IPS-20b (cell line): Measurements from ENCODE around the gene GDF10.

Experiments
- H3K27ac ChIP-seq: one replicate; pipeline ENCODE4 v1.5.1; 2013; ENCODE audit warnings: low read length
- H3K27me3 ChIP-seq: 2 replicates; pipeline ENCODE4 v1.6.1; 2013; ENCODE audit warnings: mild to moderate bottlenecking, low read length, inconsistent platforms; ENCODE audit not compliant: insufficient read depth
- H3K36me3 ChIP-seq: 2 replicates; pipeline ENCODE4 v1.6.1; 2013; ENCODE audit warnings: low read depth, mild to moderate bottlenecking, inconsistent platforms, low read length, moderate library complexity; ENCODE audit not compliant: insufficient read depth
- H3K4me1 ChIP-seq: 2 replicates; pipeline ENCODE4 v1.6.1; 2013; ENCODE audit warnings: mild to moderate bottlenecking, control low read depth, inconsistent platforms, low read length, moderate library complexity; ENCODE audit not compliant: insufficient read depth
- H3K4me3 ChIP-seq: 2 replicates; pipeline ENCODE4 v1.5.1; 2013; ENCODE audit warnings: mild to moderate bottlenecking, low read length, inconsistent platforms
- H3K9ac ChIP-seq: 2 replicates; pipeline ENCODE4 v1.6.1; 2013; ENCODE audit warnings: low read depth, mild to moderate bottlenecking, inconsistent platforms, low read length, moderate library complexity
- H3K9me3 ChIP-seq: 2 replicates; pipeline ENCODE4 v1.6.1; 2013; ENCODE audit warnings: mild to moderate bottlenecking, low read depth, low read length, inconsistent platforms; ENCODE audit not compliant: insufficient read depth

The GDF10 gene

DNA sequence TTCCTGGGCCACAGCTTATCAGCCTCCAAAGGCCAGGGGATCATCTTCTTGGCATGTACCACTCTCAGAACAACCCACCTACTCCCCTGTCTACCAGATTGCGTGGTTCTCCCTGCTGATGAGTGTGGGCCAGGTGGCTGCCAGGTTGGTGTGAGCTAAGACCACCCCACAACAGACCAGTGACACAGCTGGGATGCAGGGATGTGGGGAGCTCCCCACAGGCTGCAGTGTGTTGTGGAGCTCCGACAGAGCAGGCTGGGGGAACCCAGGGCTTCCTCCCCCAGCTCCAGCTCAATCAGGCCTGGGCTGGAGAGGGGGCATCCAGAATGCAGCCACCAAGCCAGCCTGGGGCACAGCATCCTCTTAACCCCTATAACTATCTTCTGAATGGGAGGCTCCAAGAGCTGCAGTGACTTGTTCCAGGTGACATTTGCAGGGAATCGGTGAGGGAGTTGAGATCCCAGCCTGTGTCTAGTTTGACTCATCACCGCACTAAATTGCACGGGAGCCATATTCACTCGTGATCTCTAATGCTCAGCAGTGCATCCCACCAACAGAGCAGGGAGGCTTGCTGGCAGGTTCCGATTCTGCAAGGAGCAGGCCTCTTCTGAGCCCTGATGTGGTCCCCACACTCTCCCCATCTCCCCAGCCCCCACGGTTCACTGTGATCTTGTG, 21.7 kb downstream of the GDF10 start:
- H3K4me3 ChIP-seq = no peak overlapping the region
- H3K9me3 ChIP-seq = no peaks in the 10 kb centered on the region; the same call in 1 of the 2 replicates
- H3K36me3 ChIP-seq = no peaks in the 10 kb centered on the region
- no peak overlapping the region for H3K9ac ChIP-seq
- H3K27ac ChIP-seq = no peak overlapping the region
- no peaks in the 10 kb centered on the region for H3K27me3 ChIP-seq
- H3K4me1 ChIP-seq = no peaks in the 10 kb centered on the region

DNA sequence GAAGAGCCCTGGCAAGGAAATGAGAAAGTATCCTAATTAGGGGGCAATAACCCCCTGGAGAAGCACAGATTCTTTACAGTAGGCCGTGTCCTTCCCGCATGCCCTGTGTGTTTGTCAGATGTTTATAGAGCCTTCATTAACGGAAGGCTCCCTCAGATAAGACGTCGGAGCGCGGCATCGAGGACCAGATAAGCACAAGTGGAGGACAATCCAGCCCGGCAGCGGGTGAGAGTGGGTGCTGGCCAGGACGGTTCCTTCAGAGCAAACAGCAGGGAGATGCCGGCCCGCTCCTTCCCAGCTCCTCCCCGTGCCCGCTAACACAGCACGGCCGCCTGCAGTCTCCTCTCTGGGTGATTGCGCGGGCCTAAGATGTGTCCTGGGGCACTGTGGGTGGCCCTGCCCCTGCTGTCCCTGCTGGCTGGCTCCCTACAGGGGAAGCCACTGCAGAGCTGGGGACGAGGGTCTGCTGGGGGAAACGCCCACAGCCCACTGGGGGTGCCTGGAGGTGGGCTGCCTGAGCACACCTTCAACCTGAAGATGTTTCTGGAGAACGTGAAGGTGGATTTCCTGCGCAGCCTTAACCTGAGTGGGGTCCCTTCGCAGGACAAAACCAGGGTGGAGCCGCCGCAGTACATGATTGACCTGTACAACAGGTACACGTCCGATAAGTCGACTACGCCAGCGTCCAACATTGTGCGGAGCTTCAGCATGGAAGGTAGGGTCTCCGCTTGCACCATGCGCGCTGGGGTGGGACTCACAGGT, 22.5 kb downstream of the GDF10 start, which contains the start of gene GDF2:
Gene GDF2, plus strand, starts transcription at position 155 of the 762 bp plus-strand sequence. Its CDS starts 215 bp downstream, at position 370.
- H3K27ac ChIP-seq = no peak within 1 kb of the TSS
- no peaks in the 10 kb centered on the region; the same call in 1 of the 2 replicates for H3K9me3 ChIP-seq
- no peaks in the 10 kb centered on the region for H3K4me1 ChIP-seq
- H3K9ac ChIP-seq = no peak within 1 kb of the TSS
- H3K4me3 ChIP-seq = no peak within 1 kb of the TSS
- H3K36me3 ChIP-seq = no peaks in the 10 kb centered on the region
- H3K27me3 ChIP-seq = no peaks in the 10 kb centered on the region

DNA sequence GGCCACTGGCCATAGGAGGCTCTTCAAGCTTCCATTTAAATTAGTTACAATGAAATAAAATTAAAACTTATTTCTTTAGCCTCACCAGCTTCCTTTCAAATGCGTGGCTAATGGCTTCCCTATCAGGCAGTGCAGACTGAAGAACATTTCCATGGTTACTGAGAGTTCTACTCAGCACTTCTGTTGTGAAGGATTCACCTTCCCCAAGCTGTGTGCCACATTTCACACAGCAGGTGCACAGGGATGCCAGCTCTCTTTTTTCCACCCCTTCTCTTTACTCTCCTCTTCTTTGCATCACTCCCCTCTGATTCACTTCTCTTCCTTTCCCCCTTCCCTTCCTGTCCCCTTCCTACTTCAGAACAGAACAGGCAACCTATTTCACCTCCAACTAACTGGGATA, 23.1 kb downstream of the GDF10 start:
- H3K4me3 ChIP-seq = no peak overlapping the region
- H3K9me3 ChIP-seq = no peaks in the 10 kb centered on the region; the same call in 1 of the 2 replicates
- H3K4me1 ChIP-seq = no peaks in the 10 kb centered on the region
- H3K36me3 ChIP-seq = no peaks in the 10 kb centered on the region
- no peak overlapping the region for H3K27ac ChIP-seq
- H3K9ac ChIP-seq = no peak overlapping the region
- no peaks in the 10 kb centered on the region for H3K27me3 ChIP-seq

DNA sequence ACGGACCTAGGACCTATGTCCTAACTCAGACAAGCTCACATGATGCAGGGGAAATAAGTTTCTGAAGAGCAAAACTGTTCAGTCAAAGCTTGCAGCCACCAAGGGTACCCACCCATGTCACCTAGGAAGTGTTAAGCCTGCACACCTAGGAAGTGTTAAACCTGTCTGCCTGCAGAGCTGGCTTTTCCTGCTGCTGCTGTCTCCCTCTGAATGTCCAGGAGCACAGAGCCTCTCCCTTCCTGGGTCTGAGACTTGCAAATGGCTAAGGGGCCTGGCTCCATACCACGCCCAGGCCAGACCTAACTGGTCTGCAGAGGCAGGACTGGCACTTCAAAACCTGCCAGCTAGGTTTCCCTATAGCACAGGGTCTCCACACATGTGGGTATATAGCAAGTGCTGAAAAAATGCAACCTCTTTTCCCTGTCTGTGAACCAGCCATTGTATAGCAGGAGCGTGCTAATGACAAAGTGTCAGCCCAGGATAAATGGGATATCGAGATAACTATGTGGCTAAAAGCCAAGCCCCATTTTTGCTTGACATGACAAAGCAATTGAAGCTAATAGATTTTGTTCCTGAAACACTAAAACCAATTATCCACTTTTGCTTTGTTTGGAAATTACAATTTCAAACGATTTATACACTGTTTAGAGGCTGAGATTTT, 23.8 kb downstream of the GDF10 start:
- Histone ChIP-seq H3K27ac (no peak overlapping the region), H3K9me3 (no peaks in the 10 kb centered on the region), H3K9ac (no peak overlapping the region), H3K4me3 (no peak overlapping the region), H3K4me1 (no peaks in the 10 kb centered on the region), H3K27me3 (no peaks in the 10 kb centered on the region), H3K36me3 (no peaks in the 10 kb centered on the region)

DNA sequence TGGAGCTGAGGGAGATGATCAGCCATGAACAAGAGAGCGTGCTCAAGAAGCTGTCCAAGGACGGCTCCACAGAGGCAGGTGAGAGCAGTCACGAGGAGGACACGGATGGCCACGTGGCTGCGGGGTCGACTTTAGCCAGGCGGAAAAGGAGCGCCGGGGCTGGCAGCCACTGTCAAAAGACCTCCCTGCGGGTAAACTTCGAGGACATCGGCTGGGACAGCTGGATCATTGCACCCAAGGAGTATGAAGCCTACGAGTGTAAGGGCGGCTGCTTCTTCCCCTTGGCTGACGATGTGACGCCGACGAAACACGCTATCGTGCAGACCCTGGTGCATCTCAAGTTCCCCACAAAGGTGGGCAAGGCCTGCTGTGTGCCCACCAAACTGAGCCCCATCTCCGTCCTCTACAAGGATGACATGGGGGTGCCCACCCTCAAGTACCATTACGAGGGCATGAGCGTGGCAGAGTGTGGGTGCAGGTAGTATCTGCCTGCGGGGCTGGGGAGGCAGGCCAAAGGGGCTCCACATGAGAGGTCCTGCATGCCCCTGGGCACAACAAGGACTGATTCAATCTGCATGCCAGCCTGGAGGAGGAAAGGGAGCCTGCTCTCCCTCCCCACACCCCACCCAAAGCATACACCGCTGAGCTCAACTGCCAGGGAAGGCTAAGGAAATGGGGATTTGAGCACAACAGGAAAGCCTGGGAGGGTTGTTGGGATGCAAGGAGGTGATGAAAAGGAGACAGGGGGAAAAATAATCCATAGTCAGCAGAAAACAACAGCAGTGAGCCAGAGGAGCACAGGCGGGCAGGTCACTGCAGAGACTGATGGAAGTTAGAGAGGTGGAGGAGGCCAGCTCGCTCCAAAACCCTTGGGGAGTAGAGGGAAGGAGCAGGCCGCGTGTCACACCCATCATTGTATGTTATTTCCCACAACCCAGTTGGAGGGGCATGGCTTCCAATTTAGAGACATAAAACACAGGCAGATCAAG, 25.6 kb downstream of the GDF10 start:
- Histone ChIP-seq H3K27ac (no peak overlapping the region), H3K4me3 (no peak overlapping the region), H3K9me3 (no peaks in the 10 kb centered on the region), H3K27me3 (no peaks in the 10 kb centered on the region), H3K9ac (no peak overlapping the region), H3K4me1 (no peaks in the 10 kb centered on the region), H3K36me3 (no peaks in the 10 kb centered on the region)

DNA sequence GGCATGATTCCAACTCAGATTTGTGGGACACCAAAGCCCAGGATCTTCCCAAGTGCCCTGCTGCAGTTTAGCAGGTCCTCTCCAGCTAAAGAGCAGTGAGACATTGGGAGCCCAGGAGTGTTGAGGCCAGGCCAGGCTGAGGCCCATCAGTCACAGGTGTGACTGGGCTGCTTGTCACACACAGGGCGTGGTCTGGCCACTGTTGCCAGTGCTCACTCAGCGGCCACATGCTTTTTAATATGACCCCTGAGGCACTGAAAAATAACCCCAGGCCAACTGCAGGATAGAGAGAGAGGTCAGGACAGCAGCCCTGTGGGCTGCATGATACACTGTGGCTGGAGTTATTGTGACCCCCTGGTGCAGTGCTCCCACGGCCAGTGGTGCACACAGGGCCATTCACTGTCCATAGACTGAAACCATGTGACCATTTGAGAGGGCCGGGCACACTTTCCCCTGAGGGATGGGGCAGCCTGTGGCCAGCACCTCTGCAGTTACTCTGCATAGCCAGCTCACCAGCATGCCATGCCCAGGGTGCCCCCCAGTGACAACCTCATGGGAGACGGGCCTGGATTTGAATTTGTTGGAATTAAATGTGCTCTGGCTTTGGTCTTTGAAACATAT, 26.4 kb downstream of the GDF10 start:
- no peaks in the 10 kb centered on the region for H3K4me1 ChIP-seq
- no peak overlapping the region for H3K9ac ChIP-seq
- no peak overlapping the region for H3K4me3 ChIP-seq
- no peaks in the 10 kb centered on the region for H3K27me3 ChIP-seq
- no peak overlapping the region for H3K27ac ChIP-seq
- H3K9me3 ChIP-seq = no peaks in the 10 kb centered on the region
- no peaks in the 10 kb centered on the region for H3K36me3 ChIP-seq

DNA sequence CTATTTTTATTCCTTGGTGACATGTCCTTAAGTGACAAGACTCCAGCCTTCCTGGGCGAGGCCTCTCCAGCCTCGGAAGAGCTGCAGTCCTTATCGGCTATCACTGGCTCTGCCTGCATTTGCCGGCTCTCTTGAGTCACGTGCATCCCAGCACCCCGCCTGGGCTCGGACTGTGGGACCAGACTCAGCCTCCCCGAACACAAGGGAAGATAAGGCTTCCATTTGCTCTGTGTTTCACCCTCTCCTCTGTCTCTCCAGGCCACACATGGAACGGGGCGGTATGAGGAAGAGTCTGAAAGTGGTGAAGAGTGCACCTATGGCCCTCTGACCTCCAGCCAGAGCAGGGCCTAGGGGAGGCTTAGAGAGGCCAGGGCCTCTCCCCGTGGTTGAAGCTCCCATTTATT, 26.9 kb downstream of the GDF10 start:
- Histone ChIP-seq H3K27me3 (no peaks in the 10 kb centered on the region), H3K4me1 (no peaks in the 10 kb centered on the region), H3K4me3 (no peak overlapping the region), H3K27ac (no peak overlapping the region), H3K9ac (no peak overlapping the region), H3K9me3 (no peaks in the 10 kb centered on the region), H3K36me3 (no peaks in the 10 kb centered on the region)

DNA sequence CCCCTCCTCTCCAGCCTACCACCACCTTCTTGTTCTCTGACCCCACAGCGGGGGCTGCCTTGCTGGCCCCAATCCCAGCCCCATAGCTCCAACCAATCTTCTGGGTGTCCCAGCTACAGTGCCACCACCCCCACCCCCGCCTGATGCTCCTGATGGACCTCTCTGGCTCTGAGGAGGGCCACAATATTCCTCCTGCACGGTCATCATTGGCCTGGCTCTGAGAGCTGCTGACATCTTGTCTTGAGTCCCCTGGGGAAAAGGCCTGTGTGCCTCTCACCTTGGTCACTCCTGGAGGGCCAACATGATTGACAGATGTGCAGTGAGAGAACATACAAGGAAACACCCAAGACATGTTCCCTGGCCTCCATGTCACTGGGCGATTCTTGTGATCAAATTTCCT, 29.9 kb downstream of the GDF10 start:
- H3K27ac ChIP-seq = no peak overlapping the region
- no peak overlapping the region for H3K9ac ChIP-seq
- no peaks in the 10 kb centered on the region for H3K36me3 ChIP-seq
- H3K9me3 ChIP-seq = no peaks in the 10 kb centered on the region
- H3K4me3 ChIP-seq = no peak overlapping the region
- H3K27me3 ChIP-seq = no peaks in the 10 kb centered on the region
- H3K4me1 ChIP-seq = no peaks in the 10 kb centered on the region

DNA sequence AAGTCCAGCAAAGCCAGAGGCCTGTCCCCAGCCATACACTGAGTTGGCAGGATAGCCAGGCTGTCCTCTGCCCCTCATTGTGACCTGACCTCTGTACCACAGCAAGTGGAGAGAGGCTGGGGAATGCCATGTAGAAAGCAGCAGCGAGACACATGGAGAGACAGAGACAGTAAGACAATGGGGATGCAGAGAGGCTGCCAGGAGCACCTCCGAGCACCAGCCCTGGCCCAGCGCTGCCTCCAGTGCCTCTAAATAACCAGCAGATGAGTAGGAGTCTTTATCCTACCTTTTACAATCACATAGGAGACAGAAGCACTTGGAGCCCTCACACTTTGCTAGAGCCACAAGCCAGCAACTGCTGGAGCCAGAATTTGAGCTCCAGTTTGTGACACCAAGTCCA, 30.4 kb downstream of the GDF10 start:
- Histone ChIP-seq H3K4me1 (no peaks in the 10 kb centered on the region), H3K9me3 (no peaks in the 10 kb centered on the region), H3K4me3 (no peak overlapping the region), H3K9ac (no peak overlapping the region), H3K27me3 (no peaks in the 10 kb centered on the region), H3K27ac (no peak overlapping the region), H3K36me3 (no peaks in the 10 kb centered on the region)

DNA sequence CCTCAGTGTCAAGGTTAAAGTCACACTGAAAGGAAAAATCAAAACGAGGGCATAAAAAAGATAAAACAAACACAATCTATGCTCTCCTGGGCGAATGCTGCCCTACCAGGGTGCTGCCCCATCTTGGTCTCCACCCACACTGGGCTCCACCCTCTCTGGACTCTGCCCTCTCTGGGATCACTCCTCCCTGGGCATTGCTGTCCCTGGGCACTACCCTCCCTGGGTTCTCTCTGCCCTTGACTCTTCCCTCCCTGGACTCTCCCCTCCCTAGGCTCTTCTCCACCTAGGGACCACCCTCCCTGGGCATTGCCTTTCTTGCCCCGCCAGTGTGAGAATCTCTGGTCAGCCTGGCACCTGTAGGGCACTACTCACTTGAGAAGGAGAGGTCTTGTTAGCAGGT, 30.8 kb downstream of the GDF10 start:
- Histone ChIP-seq H3K4me3 (no peak overlapping the region), H3K9me3 (no peaks in the 10 kb centered on the region), H3K36me3 (no peaks in the 10 kb centered on the region), H3K4me1 (no peaks in the 10 kb centered on the region), H3K27ac (no peak overlapping the region), H3K9ac (no peak overlapping the region), H3K27me3 (no peaks in the 10 kb centered on the region)

DNA sequence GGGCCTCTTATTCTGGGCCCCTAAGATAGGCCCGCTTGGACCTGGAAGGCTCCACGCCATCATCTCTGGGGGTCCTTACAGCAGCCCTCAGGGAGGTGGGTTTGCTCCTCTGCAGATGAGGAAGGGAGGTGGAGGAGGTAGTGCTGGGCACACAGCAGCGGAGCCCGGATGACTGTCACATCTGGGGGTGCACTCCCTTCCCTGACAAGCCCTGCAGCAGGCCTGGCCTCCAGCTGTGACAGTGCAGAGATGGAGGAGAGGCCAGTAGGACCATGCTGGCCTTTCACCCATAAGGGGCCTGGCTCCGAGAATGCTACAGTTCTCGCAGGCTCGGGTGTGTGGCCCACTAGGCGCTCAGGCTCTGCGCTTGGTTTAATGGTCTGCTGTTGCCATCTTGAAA, 31.5 kb downstream of the GDF10 start:
- H3K36me3 ChIP-seq = no peaks in the 10 kb centered on the region
- no peaks in the 10 kb centered on the region for H3K4me1 ChIP-seq
- H3K27me3 ChIP-seq = no peaks in the 10 kb centered on the region
- H3K27ac ChIP-seq = no peak overlapping the region
- H3K9me3 ChIP-seq = no peaks in the 10 kb centered on the region
- H3K9ac ChIP-seq = no peak overlapping the region
- H3K4me3 ChIP-seq = no peak overlapping the region
